Activated T-cell treated with anti-CD3 and anti-CD28 coated beads, Interleukin-2, amount 50 U/mL, for 1 hour (primary cell): ENCODE data around the gene FAM53A.
A peak's percentile ranks its signal among the peaks of the same experiment; 100 is the strongest.

Source experiments
- DNase-seq: peaks from one replicate; pipeline ENCODE4 v3.0.0-alpha.2; 2020

FAM53A gene, protein sequence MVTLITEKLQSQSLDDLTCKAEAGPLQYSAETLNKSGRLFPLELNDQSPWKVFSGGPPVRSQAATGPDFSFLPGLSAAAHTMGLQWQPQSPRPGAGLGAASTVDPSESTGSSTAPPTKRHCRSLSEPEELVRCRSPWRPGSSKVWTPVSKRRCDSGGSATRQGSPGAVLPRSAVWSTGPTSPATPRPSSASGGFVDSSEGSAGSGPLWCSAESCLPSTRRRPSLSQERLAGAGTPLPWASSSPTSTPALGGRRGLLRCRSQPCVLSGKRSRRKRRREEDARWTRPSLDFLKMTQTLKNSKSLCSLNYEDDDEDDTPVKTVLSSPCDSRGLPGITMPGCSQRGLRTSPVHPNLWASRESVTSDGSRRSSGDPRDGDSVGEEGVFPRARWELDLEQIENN

GRCh38 chr4:1683736-1684505 lies at the start of gene FAM53A:
Gene FAM53A, minus strand, starts transcription at chr4:1684313. Its CDS starts 15,572 bp downstream, at chr4:1668741.
- DNase-seq, result no peak

- DNase-seq, result no peak
These were observed 48.8 kb upstream of the FAM53A start for GRCh38 chr4:1732911-1733310.

GRCh38 chr4:1731180-1731579 lies 47.1 kb upstream of the FAM53A start:
- DNase-seq, result no peak

GRCh38 chr4:1730532-1731135 lies 46.5 kb upstream of the FAM53A start:
- DNase-seq, result no peak

DNA sequence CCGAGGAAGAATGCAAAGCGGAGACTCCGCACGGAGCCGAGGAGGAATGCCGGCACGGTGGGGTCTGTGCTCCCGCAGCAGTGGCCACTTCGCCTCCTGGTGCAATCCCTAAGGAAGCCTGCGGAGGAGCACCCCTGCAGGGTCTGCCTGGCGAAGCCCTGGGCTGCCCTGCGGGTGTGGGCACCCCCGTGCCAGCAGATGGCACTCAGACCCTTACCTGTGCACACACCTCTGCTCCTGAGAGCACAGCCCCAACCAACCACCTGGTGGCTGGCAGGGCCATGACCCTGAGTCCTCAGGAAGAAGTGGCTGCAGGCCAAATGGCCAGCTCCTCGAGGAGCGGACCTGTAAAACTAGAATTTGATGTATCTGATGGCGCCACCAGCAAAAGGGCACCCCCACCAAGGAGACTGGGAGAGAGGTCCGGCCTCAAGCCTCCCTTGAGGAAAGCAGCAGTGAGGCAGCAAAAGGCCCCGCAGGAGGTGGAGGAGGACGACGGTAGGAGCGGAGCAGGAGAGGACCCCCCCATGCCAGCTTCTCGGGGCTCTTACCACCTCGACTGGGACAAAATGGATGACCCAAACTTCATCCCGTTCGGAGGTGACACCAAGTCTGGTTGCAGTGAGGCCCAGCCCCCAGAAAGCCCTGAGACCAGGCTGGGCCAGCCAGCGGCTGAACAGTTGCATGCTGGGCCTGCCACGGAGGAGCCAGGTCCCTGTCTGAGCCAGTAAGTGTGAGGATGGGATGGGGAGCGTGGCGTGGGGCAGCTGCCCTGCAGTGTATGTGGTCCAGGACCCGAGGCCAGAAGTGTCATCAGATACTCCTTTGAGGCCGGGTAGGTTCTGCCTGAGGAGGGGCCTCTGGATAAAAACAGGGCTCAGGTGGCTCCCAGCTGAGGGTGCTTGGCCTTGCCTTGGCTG lies 44.2 kb upstream of the FAM53A start:
- DNase-seq, result peak; percentile 16

DNA sequence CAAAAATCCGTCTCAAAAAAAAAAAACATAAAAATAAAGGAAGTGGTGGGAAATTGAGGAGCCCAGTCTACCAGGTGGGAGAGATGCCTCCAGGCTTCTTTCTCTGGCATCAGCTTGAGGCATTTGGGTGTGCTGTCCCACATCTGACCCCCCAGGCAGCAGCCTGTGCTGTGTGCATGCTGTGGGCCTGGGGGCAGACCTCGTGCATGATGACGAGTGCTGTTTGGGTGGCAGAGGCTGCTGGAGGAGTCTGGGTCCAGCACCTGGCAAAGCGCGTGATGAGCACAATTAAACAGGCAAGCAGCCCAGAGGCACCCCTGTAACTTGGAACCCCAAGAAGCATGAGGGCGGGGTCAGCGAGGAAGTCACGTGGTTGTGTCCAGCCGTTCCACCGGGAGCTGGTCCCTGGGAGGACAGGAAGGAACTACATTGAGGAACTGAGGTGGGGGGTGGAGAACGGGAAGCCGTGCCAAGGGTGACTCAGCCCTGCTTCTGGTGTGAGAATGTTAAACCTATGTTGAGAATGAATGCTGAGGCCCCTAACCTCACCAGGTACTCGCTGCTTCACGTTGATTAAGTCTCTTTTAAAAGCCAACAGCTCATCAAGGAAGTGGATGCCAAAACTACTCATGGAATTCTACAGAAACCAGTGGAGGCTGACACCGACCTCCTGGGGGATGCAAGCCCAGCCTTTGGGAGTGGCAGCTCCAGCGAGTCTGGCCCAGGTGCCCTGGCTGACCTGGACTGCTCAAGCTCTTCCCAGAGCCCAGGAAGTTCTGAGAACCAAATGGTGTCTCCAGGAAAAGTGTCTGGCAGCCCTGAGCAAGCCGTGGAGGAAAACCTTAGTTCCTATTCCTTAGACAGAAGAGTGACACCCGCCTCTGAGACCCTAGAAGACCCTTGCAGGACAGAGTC lies 43.3 kb upstream of the FAM53A start:
- peak; percentile 17 for DNase-seq

GRCh38 chr4:1726146-1726934 lies 42.2 kb upstream of the FAM53A start:
- peak; percentile 92 for DNase-seq

- peak; percentile 17 for DNase-seq
These were observed 41.4 kb upstream of the FAM53A start for GRCh38 chr4:1725521-1725920.

- DNase-seq, result peak; percentile 60
These were observed 39.2 kb upstream of the FAM53A start for GRCh38 chr4:1723131-1723801.

DNA sequence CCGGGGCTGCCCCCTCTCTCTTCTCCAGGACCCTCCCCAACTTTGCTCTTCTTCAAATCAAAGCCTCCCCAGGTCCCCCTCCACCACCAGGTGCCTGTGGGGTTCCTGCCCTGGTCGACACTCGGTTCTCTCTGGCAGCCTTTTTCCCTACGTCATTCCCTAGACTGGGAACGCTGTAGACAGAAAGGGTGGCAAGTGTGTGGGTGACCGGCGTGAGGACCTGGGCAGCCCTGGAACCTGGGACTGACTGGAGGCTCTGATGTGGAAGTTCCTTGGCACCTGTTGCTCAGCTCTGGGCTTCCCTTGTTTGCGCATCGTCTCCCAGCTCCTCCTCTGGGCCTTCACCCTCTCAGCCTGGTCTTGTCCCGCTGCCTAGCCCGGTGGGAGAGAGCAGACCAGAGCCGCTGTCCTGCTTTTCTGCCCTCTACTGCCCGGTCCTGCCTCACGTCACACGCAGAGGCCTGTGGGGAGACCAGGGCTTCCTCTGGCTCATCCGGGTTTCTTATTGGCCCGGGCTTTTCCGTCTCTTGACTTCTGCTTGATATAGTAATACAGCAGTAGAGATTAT lies 38.5 kb upstream of the FAM53A start:
- peak; percentile 17 for DNase-seq

- DNase-seq, result peak; percentile 18
These were observed 37.8 kb upstream of the FAM53A start for GRCh38 chr4:1721666-1722550.

GRCh38 chr4:1721003-1721665 lies 37.0 kb upstream of the FAM53A start, which contains the start of the genes TACC3 and TMEM129:
Gene TACC3, plus strand, starts transcription at chr4:1721521. Its CDS starts 1,901 bp downstream, at chr4:1723422.
Gene TMEM129, minus strand, starts transcription at chr4:1721323. Its CDS starts 486 bp downstream, at chr4:1720837.
- peak; percentile 95 for DNase-seq

DNA sequence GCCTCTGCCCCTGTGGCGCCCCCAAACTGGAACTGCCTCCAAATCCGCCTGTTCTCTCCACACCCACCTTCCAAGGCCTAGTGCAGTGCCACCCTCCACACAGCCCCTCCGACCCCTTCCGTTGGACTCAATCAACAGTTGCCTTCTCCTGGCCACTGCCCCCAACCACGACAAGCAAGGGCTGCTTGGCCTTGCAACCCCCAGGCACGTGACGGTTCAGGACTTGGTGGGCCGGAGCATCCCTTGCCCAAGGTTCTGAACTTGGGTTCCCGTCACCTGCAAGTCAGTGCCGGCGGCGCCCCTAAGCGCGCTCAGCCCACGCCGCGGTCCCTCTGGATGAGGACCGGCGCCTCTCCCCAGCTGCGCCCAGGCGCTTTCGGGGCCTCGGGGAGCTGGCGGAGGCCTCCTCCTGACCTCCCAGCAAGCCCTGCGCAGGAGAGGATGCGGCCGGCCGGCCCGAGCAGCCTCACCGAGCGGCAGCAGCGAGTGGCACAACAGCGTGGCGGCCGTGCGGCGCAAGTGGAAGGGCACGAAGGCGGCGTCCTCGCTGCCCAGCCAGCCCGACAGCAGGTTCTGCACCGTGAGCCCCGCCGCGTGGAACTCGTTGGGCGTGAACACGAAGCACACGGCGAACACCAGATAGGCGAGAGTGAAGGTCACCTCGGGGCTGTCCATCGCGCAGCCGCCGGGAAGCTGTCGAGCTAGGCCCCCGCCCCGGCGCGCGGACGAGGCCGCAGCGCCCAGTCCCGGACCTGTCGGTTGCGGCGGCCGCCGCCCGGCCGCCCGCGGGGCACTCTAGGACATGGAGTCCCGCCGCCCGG lies 36.3 kb upstream of the FAM53A start:
- peak; percentile 60 for DNase-seq

- no peak for DNase-seq
These were observed 34.2 kb upstream of the FAM53A start for GRCh38 chr4:1718095-1718850.

DNA sequence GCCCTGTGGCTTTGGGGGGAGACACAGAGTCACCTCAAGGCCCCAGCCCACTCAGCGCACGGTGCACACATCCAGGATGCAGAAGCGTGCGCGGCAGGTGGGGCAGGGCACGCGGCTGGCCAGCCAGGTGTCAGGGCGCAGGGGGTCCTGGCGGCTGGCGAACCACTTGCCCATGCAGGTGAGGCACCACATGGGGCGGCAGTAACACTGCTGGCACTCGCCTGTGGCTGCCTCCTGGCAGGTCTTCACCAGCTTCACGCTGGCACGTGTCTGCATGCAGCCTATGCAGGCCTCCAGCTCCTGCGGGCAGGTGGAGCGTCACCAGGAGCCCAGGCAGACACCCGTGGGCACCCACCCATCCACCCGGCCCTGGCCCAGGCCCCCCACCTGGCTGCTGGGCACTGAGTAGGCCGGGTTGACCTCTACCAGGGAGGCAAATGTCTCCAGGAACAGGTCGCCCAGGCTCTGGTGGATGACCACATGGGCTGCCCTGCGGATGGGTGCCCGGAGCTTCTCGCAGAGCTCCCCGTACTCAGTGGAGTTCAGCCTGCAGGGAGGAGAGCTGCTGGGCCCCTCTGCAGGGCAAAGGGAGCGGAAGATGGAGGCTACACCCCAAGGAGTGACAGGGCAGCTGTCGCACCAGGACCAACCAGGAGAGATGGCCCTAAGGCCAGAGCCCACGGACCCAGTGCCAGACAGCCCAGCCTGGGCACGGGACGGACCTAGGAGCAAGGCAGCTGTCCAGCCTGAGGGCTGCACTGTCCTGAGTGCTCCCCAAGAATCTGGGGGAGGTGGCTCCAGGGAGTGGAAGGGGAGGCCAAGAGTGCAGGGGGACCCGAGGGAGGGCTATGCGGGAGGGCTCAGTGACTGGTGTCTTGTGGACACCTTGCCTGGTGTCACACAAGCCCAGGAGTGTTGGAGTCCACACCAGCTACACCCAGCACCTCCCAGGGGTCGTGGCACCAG lies 33.3 kb upstream of the FAM53A start:
- DNase-seq, result no peak
